HFFc6 (cell line): ENCODE data around the gene CLEC4G. TPM values are rescaled to one million over a fixed set of nuclear protein-coding genes. Genes with fewer than 3 reads are reported as not detected.

Experiments
- DNase-seq: peaks from one replicate; pipeline ENCODE4 v3.0.0-alpha.2; 2018
- H3K27ac Mint-ChIP-seq: 2 replicates; pipeline ENCODE4 v1.8.0; 2020; ENCODE audit warnings: mild to moderate bottlenecking, mixed read lengths
- H3K27me3 Mint-ChIP-seq: 2 replicates; pipeline ENCODE4 v1.8.0; 2021; ENCODE audit warnings: mild to moderate bottlenecking, moderate library complexity, mixed read lengths; ENCODE audit not compliant: insufficient read depth
- H3K36me3 Mint-ChIP-seq: 2 replicates; pipeline ENCODE4 v1.8.0; 2021; ENCODE audit warnings: low read depth, mixed read lengths
- H3K4me1 Mint-ChIP-seq: 2 replicates; pipeline ENCODE4 v1.8.0; 2020; ENCODE audit warnings: low read depth, mixed read lengths
- H3K4me3 Mint-ChIP-seq: 2 replicates; pipeline ENCODE4 v1.8.0; 2020; ENCODE audit warnings: mild to moderate bottlenecking, moderate library complexity, mixed read lengths
- H3K9me3 Mint-ChIP-seq: 2 replicates; pipeline ENCODE4 v1.8.0; 2020; ENCODE audit warnings: mild to moderate bottlenecking, mixed read lengths
- CTCF ChIP-seq: fragments of 200-600 bp; sonication (generic); IDR thresholded peaks from 2 replicates; pipeline ENCODE4 v1.5.0; 2021; ENCODE audit warnings: antibody characterized with exemption, mild to moderate bottlenecking
- total RNA-seq, 6 experiments: library from RNA; stranded (reverse); fragmentation: NEBNext Ultra II Directional; extraction: Animal tissue kit (Norgen Biotek cat#: 25700); gene quantifications; 2 replicates in 1 of 6; 3 replicates in 5 of 6; pipeline ENCODE4 v1.2.3, GENCODE V29; 2021

The CLEC4G gene
- total RNA-seq, 6 experiments from 2014 or later, result not detected

DNA sequence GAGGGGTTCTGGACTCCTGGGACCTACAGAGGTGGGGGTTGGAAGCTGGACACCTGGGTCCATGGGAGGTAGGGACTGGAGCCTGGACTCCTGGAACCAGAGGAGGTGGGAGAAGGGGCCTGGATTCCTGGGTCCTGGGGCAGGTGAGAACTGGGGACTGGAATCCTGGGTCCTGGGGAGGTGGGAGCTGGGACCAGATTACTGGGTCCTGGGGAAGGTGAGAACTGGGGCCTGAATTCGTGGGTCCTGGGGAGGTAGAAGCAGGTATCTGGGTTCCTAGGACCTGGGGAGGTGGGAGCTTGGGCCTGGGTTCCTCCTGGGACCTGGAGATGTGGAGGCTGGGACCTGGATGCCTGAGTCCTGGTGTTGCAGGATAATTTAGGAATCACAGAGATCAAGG, 31.8 kb upstream of the CLEC4G start:
- no peak for TF ChIP-seq CTCF
- Mint-ChIP-seq H3K27me3 (peaks cover 21% of the 10 kb centered on the region), H3K4me3 (no peak overlapping the region), H3K9me3 (peaks cover 17% of the 10 kb centered on the region), H3K36me3 (peaks cover 6% of the 10 kb centered on the region; the same call in 1 of the 2 replicates), H3K27ac (no peak overlapping the region), H3K4me1 (no peaks in the 10 kb centered on the region)
- DNase-seq, result no peak

- TF ChIP-seq CTCF, result no peak
- H3K27me3 Mint-ChIP-seq, result peaks cover 14% of the 10 kb centered on the region
- H3K27ac Mint-ChIP-seq, result no peak within 1 kb of the TSS
- peaks cover 6% of the 10 kb centered on the region; the same call in 1 of the 2 replicates for H3K36me3 Mint-ChIP-seq
- no peak for DNase-seq
- no peak within 1 kb of the TSS for H3K4me3 Mint-ChIP-seq
- H3K9me3 Mint-ChIP-seq, result peaks cover 25% of the 10 kb centered on the region
- H3K4me1 Mint-ChIP-seq, result no peaks in the 10 kb centered on the region
These were observed 30.9 kb upstream of the CLEC4G start, which contains the start of gene CLEC4M for GRCh38 chr19:7762719-7763293. Gene CLEC4M, plus strand, starts transcription at chr19:7763243. Its CDS starts 24 bp downstream, at chr19:7763267.

DNA sequence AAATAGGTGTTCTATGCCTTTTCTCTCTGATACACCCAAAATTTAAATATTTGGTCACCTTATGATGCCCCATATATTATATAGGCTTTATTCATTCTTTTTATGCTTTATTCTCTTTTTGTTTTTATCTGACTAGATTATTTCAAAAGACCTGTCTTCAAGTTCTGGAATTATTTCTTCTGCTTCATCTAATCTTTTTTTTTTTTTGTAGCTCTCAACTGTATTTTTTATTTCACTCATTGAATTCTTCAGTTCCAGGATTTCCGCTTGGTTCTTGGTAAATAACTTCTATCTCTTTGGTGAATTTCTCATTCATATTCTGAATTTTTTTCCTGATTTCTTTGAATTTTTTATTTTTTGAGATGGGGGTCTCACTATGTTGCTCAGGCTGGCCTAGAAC, 27.2 kb upstream of the CLEC4G start:
- H3K4me1 Mint-ChIP-seq, result no peaks in the 10 kb centered on the region
- H3K9me3 Mint-ChIP-seq, result peaks cover 42% of the 10 kb centered on the region
- no peak overlapping the region for H3K27ac Mint-ChIP-seq

DNA sequence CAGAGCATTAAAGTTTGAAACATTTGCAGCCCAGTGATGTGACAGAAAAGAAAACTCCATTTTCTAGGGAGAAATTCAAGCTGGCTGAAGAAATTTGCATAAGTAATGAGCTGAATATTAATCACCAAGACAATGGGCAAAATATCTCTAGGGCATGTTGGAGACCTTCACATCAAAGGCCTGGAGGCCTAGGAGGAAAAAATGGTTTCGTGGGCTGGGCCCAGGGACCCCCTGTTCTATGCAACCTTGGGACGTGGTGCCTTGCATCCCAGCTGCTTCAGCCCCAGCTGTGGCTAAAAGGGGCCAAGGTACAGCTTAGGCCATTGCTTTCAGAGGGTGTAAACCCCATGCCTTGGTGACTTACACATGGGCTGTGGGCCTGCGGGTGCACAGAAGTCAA, 25.4 kb upstream of the CLEC4G start:
- Mint-ChIP-seq H3K27ac (no peak overlapping the region), H3K4me3 (no peak overlapping the region), H3K9me3 (peaks cover 42% of the 10 kb centered on the region), H3K27me3 (peaks cover 9% of the 10 kb centered on the region; the same call in 1 of the 2 replicates), H3K36me3 (peaks cover 16% of the 10 kb centered on the region), H3K4me1 (no peaks in the 10 kb centered on the region)
- TF ChIP-seq CTCF, result no peak
- no peak for DNase-seq

More for the DNA sequence above, 27.2 kb upstream of the CLEC4G start:
- no peak for TF ChIP-seq CTCF
- DNase-seq, result no peak
- H3K36me3 Mint-ChIP-seq, result peaks cover 16% of the 10 kb centered on the region
- H3K27me3 Mint-ChIP-seq, result peaks cover 12% of the 10 kb centered on the region
- no peak overlapping the region for H3K4me3 Mint-ChIP-seq

DNA sequence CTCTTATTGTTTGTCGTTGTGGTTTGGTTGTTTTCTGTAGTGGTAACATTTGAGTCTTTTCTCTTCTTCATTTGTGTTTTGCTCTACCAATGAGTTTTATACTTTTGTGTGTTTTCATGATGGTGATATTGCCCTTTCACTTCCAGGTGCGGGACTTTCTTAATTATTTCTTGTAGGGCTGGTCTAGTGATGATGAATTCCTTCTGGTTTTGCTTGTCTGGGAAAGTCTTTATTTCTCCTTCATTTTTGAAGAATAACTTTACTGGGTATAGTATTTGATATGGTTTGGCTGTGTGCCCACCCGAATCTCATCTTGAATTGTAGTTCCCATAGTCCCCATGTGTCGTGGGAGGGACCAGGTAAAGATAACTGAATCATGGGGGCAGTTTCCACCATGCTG, 24.3 kb upstream of the CLEC4G start:
- no peak overlapping the region for H3K4me3 Mint-ChIP-seq
- H3K27me3 Mint-ChIP-seq, result peaks cover 8% of the 10 kb centered on the region; the same call in 1 of the 2 replicates
- peaks cover 39% of the 10 kb centered on the region for H3K9me3 Mint-ChIP-seq
- H3K36me3 Mint-ChIP-seq, result peaks cover 16% of the 10 kb centered on the region
- no peaks in the 10 kb centered on the region for H3K4me1 Mint-ChIP-seq
- DNase-seq, result no peak
- H3K27ac Mint-ChIP-seq, result no peak overlapping the region
- TF ChIP-seq CTCF, result no peak
